ENCODE results near the gene GAA.
A peak's percentile ranks its signal among the peaks of the same experiment; 100 is the strongest.

GAA gene

DNA sequence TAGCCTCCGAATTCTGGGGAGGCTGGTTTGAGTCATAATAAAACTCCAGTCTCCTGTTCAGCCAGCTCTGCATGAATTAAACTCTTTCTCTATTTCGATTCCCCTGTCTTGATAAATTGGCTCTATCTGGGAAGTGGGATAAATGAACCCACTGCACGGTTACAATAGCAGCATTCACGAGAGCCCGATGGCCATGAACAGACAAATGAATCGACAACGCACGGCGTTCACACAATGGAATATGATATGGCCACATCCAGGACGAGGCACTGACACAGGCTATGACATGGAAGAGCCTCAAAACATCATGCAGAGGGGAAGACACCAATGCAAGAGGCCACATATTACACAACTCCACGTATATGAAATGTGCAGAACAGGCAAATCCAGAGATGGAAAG is 62.8 kb downstream of the GAA start:
- intact Hi-C loops (cut with DNase I), result no loop called here
- peak in 2 of 10 donors; percentile 26 to 76 for DNase-seq

GRCh38 chr17:80166446-80166845 is 65.1 kb downstream of the GAA start:
- intact Hi-C loops (cut with DNase I), result no loop called here
- DNase-seq, result no peak

DNA sequence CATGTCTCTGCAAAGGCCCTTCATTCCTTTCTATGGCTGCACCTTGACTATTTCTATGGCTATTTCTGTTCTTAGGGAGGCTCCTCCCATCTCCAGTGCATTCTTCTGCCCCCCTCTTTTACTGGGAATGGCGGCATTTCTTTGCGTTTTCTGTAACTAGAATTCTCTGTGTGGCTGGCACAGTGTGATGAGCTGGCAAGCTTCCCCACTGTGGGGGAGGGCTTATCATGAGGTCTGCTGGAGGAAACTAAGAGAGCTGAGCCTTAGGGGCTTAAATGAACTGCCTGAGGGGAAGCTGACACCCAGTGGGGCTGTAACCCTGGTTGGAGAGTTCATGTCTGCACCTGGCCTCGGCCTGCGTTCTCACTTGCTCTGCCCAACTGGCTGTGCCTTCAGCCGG is 67.0 kb downstream of the GAA start:
- intact Hi-C loops (cut with DNase I), result no loop called here
- no peak for DNase-seq

GRCh38 chr17:80169107-80169506 is 67.7 kb downstream of the GAA start:
- intact Hi-C loops (cut with DNase I), result no loop called here

More at GRCh38 chr17:80169107-80169506, 67.7 kb downstream of the GAA start:
- DNase-seq, result no peak
